GM21423 (cell line): ENCODE measurements around the gene C14orf39.

Source experiments
- ATAC-seq: cut with Tn5 transposase; IDR thresholded peaks from one replicate; pipeline ENCODE4 v1.9.1; 2021; ENCODE audit warnings: mild to moderate bottlenecking, moderate library complexity; ENCODE audit not compliant: unreplicated experiment

Gene C14orf39

DNA sequence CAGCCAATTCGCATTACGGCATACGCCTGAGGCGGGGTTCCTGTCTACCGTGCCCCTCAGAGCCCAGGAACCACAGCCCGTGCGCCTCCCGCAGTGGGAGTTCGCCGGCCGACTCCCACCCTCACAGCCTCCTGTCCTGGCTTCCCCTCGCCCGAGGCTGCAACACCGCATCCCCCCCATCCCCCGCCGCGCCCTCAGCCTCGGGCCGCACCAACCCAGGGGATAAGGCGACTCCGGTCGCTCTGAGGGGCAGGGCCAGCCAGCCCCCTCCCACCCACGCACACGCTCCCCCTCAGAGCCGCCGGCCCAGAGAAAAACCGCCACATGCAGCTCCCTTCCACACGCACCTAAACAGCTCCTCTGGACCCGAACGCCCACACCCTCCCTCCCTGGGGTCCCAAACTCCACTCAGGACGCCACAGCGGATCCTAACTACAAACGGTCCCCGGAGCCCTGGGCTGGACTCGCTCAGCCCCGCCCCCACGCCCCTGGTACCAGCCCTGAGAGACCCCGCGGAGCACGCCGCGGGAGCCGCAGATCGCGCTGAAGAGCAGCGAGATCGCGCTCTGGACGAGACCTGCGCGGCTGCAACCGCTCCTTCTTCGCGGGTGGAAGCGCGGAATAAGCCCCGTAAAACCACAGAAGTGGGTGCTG lies at the start of gene C14orf39:
C14orf39 (minus strand) TSS at position 466 of the 654 bp plus-strand sequence. CDS start 985 bp downstream, outside the sequence.
- no peak for ATAC-seq

- no peak for ATAC-seq
These were observed 46.6 kb upstream of the C14orf39 start for GRCh38 chr14:60532442-60532841.

DNA sequence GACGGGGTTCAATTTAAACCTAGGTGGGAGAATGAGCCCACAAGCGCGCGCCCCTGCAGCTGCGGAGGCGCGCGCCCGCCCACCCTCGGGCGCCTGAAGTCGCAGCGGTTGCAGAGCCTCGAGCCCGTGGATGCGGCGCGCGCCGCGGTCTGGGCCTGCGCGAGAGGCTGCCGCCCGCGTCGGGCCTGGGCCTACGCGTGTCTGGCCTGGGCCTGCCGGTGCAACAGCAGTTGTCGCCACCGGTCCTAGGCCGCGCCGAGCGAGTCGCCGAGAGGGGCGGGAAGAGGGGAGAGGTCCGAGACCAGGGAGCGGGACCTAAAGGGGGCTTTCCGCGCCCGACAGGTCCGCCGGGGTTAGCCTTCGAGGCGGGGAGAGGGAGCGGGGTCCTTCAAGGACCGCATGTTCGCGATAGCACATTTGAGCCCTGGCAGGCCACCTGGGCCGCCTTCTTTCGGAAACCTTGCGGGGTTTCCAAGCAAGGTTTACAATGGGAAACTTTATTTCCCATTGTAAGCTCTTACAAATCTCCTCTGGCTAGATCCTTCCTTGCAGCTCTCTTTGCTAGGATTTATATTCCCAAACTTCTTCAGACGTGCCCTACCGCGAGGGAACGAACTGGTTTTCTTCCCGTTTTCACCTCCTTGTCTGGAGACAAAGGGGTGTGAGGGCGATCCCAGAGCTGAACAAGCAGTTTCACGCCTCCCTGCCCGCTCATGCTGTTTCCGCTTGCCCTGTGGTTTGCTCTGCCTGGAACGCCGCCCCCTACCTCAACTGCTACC lies 29.8 kb upstream of the C14orf39 start:
- no peak for ATAC-seq

GRCh38 chr14:60514741-60515491 lies 29.1 kb upstream of the C14orf39 start:
- no peak for ATAC-seq

- ATAC-seq: no peak
These were observed 28.5 kb upstream of the C14orf39 start for GRCh38 chr14:60514378-60514740.

DNA sequence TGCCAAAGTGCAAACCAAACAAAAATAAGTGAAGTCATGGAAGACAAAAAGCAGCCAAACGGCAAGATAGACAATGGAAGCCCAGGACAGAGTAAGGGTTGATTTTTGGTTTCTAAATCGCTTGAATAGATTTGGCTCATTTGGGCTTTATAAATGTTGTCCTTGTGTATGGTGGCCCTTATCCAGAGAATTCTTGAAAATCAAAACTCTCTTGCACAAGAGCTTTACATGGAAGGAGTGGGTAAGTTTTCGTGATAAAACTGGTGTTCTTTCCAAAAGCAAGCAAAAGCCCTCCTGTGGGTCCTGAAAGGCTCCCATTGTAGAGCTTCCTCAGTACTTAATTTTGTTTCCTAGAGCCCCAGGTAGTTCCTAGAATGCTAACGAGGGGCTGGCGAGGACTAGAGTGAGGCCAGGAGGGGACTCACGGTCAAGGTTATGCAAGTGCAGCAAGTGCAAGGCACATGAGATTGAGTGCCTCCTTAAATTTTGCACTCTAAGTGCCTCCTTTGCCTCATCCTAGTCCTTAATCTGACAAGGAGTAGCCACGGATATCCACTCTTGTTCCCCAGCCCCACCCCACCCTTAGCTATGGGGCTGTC lies 27.2 kb upstream of the C14orf39 start:
- ATAC-seq: no peak

GRCh38 chr14:60512126-60512525 lies 26.3 kb upstream of the C14orf39 start:
- no peak for ATAC-seq

DNA sequence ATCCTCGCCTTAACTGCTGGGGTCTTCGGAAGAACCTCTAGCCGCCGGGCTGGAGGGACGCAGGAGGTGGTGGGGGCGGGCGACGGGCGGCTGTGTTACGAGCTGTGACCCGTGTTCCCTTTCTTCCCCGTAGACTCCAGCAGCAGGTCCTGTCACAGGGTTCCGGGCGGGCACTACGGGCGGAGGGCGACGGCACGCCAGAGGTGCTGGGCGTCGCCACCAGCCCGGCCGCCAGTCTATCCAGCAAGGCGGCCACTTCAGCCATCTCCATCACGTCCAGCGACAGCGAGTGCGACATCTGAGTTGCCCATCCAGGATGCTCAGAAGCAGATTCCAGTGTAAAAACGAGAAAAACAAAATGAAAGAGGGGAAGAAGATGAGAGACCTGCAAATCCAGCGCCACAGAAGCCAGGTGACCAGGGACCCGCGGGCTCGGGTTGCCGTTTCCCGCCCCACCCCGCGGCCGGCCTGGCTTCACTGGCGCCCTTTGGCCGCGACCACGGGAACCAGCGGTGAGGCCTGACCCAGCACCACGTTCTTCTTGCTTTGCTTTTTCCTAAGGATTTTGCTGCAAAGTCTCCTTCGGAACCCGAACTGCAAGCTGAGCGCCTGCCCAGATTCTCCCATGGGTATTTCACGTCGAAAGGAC lies 25.2 kb upstream of the C14orf39 start:
- ATAC-seq: no peak

DNA sequence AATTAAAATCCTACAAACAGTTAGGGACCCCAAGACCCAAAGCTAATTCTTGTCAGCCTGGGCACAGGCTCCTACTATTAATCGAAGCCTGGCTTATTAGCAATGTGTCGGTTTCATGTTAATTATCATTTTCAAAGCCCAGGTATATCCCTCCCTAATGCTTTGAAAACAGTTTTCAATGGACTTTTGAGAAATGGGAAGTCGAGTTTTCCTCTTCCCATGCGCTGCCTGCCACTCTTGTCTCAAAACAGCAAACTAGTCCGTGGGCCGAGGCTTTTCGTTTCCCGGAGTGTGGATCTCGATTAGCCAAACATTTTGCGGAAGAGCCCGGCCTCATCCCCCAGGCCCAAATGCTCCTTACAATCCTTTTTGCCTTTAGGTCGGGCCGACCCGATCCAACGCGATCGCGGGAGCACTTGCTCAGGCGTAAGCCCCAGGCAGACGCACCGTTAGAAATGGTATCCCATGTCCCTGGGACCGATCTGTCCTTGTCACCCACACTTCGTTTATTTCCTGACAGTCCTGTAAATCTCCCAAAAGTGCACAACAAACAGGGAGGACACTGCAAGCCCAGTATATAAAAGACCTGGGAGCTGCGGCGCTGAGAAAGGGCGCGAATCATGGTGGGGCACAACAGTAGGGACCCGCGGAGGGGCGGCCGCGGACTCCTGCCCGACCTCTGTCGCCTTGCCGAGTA lies 24.5 kb upstream of the C14orf39 start:
- no peak for ATAC-seq

- ATAC-seq: no peak
These were observed 23.8 kb upstream of the C14orf39 start for GRCh38 chr14:60509438-60510253.

DNA sequence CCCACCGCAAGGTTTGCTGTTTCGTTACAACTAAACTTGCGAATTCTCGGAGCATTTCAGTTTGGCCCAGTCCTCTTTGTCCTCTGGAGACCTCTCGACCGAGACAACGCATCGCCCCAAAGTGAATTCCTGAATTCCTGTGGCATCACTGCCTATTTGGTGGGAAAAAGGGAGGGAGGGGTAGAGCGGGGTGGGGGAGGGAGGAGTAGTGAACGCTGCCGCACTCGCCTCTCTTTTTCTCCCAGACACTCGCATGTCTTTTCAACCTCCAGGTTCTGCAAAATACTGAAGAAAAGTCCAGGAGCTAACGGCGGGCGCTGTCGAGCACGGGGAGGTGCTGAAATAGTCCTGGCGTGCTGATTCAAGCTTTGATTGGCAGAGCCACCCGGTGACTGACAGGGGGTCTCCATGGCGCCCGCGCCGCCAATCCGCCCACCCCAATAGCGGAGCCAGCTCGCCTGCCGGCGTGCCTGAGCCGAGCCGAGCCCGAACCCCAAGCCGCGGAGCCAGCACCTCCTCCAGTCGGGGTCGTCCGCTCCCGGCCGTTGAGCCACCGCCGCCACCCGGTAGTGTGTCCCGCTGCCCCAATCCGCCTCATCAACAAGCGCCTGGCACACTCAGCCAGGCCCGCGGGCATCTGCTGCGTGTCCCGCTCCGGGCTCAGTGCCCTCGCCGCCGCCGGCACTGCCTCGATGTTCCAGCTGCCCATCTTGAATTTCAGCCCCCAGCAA lies 23.0 kb upstream of the C14orf39 start, which contains the start of gene SIX6:
SIX6 (plus strand) TSS at position 440 of the 731 bp plus-strand sequence; CDS start at position 693, 253 bp downstream.
- no peak for ATAC-seq

- no peak for ATAC-seq
These were observed 22.5 kb upstream of the C14orf39 start for GRCh38 chr14:60508363-60508706.

DNA sequence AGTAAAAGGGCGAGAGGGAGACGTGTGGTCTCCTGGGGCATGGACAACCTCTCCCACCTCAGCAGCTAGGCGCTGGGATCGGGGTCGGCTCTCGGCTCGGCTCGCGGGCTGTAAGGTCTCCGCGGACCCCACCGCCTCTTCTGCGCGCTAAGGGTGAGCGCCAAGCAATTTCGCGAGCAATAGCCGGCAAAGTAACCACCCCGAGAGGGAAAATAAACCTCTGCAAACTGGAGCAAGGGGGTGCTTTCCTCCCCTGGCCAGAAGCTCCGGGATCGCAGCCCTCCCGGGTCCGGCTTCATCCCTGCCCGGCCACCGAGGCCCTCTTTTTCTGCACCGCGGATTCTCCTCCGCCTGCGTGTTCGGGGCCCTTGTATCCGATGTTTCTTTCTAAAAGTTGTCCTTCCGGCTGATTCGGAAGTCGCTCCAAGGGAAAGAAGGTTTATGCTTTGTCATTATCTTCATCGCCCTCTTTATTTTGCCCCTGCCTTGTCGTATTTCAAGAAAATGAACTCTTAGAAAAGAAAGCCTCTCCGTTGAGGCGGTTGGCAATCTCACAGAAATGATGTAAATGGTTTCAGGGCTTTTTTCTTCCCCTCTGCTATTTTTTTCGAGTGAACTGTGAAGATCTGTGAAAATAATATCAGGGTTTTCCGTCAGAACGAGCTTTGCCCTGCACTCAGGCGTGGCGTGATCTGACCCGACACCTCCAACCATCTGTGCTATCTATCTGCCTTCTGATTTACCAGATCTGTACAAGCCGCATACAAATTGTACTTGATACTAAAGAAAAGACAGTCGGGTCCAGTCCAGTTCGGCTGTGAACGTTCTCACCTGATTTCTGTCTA lies 21.3 kb upstream of the C14orf39 start:
- no peak for ATAC-seq

- ATAC-seq: no peak
These were observed 20.7 kb upstream of the C14orf39 start for GRCh38 chr14:60506462-60506984.

DNA sequence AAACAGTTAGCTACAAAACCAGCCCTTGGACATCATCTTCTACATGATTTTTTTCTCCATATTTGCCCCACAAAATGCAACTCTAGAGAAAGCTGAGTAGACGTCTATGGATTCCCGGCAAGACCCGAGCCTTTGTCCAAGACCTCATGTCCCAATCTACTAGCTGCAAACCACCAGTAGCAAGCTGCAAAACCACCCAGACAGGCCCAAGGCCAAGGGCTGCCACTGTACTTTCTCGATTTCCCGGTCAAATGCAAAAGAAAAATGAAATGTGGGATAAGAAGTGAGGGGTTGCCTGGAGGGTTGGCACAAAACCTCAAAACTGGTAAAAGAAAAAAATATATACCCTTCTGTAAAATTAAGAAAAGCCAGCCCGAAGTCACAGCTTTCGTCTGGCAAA lies 20.1 kb upstream of the C14orf39 start:
- no peak for ATAC-seq

DNA sequence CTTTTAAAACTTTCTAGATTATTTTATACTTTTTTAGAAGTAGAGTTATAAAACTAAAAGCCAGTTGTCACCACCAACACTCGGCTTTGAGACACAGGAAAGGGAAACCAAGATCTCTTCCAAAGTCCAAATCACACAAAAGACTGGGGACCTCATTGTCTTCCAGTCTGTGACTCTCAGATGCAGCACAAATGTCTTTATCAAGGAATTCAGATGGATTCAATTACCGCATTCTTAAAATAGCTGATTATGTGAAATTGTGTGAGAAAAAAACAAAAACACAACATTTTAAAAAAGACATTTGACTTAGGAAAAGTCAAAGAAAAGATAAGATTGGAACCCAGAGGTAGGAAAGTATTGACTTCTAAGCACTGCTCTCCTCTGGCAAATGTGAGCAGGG lies 19.6 kb upstream of the C14orf39 start:
- ATAC-seq: no peak

DNA sequence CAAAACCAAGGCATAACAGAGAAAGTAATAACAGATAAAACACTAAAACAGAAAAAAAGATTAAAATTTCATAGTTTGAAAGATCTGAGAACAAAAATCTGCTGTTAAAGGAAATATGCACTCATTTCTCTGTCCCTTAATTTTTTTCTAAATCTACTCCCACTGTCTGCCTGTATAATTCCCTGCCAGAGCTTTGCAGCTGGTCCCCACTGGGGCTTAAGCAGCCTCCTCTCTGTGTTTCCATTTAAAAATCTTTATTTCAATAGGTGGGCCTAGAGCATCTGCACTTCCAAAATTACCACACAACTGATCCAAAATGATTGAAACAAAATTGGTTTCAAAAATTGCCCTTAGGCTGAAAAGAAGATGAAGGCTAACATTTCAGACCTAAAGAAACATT lies 16.7 kb upstream of the C14orf39 start:
- ATAC-seq: no peak

- ATAC-seq: no peak
These were observed 10.1 kb upstream of the C14orf39 start for GRCh38 chr14:60495946-60496345.
